BLaER1 treated with 17β-estradiol and CSF1 and Interleukin-3, amounts not matched to agents 10 nM and 100 nM (cell line): Measurements from ENCODE around the gene SLC13A3.

Experiments used
- H3K27ac ChIP-seq, 11 experiments: shearing (Covaris generic); formaldehyde crosslinking; 2 replicates each; pipeline ENCODE4 v1.8.1; 2022
- H3K27me3 ChIP-seq, 11 experiments: shearing (Covaris generic); formaldehyde crosslinking; 2 replicates each; pipeline ENCODE4 v1.8.1; 2022
- H3K36me3 ChIP-seq, 11 experiments: shearing (Covaris generic); formaldehyde crosslinking; 2 replicates each; pipeline ENCODE4 v1.8.1; 2022
- H3K4me1 ChIP-seq, 10 experiments: shearing (Covaris generic); formaldehyde crosslinking; 2 replicates each; pipeline ENCODE4 v1.8.1; 2022
- H3K4me2 ChIP-seq, 11 experiments: shearing (Covaris generic); formaldehyde crosslinking; 2 replicates each; pipeline ENCODE4 v1.8.1; 2022
- H3K4me3 ChIP-seq, 10 experiments: shearing (Covaris generic); formaldehyde crosslinking; 2 replicates each; pipeline ENCODE4 v1.8.1; 2022
- H3K9ac ChIP-seq, 11 experiments: shearing (Covaris generic); formaldehyde crosslinking; 2 replicates each; pipeline ENCODE4 v1.8.1; 2022
- H3K9me3 ChIP-seq, 11 experiments: shearing (Covaris generic); formaldehyde crosslinking; replicated peaks in 1 of 11; 2 replicates each; pipeline ENCODE4 v1.8.1; 2022
- H4K20me1 ChIP-seq, 11 experiments: shearing (Covaris generic); formaldehyde crosslinking; 2 replicates each; pipeline ENCODE4 v1.8.1; 2022
- Cebpa-rat ChIP-seq, 11 experiments: shearing (Covaris generic); IDR thresholded peaks; 2 replicates each; pipeline ENCODE4 v1.8.1; 2022

The SLC13A3 gene

DNA sequence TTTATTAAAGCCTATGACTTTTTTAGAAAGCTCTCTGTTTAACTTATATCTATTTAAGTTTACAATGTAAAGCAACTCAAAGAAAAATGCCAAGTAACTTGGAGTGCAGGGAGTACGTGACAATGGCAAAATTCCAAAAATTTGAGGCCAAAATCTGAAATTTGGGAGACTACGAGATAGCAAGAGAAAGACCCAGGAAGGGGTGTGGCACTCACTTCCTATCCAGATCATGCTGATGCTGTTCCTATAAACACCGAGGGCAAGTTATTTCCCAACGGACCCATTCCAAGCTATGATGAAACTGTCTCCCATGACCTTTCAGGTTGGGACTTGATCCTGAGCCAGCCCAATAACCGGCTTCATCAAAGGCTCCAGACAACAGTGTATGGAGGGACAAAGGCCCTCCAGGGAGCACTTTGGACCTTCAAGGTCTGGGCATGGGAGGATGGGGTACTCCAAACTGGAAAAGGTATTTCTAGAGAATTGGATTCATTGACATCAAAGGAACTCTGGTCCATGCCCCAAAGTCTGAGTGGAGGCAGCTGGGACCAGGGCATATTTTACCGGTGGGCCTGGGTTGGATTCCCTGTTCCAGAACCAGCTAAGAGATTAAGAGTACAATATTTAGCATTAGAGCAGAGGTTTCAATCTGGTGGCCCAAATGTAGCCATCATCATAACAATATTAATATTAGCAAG lies 15.7 kb upstream of the SLC13A3 start:
- no peak for TF ChIP-seq Cebpa-rat (IDR thresholded peaks at IDR 0.05)
- no peaks in the 10 kb centered on the region for H3K27me3 ChIP-seq
- no peak overlapping the region for H3K27ac ChIP-seq
- H3K36me3 ChIP-seq: peaks cover 0 to 15% (median 0%) of the 10 kb centered on the region in 11 experiments; a peak in 5 of 22 replicates
- H3K9me3 ChIP-seq: peaks cover 20 to 32% (median 30%) of the 10 kb centered on the region in 11 experiments
- H3K4me3 ChIP-seq: no peak overlapping the region
- no peak overlapping the region for H3K9ac ChIP-seq
- peak overlapping the region in 2 of 11 experiments; percentile 7 to 8; a peak in 3 of 22 replicates for H3K4me2 ChIP-seq
- no peaks in the 10 kb centered on the region for H4K20me1 ChIP-seq
- peaks cover 0 to 11% (median 0%) of the 10 kb centered on the region in 10 experiments; a peak in 5 of 20 replicates for H3K4me1 ChIP-seq

DNA sequence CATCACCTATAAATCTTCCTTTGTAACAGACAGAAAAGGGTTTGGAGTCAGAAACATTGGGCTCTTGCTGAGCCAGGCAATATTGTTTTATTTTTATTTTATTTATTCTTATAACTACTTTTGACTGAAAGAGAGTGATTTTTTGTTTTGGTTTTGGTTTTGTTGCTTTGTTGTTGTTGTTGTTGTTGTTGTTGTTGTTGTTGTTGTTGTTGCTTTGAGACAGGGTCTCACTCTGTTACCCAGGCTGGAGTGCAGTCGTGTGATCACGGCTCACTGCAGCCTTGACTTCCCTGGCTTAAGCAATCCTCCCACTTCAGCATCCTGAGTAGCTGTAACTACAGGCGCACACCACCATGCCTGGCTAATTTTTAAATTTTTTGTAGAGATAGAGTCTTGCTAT lies 15.0 kb upstream of the SLC13A3 start:
- no peak for TF ChIP-seq Cebpa-rat (IDR thresholded peaks at IDR 0.05)
- peaks cover 0 to 11% (median 0%) of the 10 kb centered on the region in 10 experiments; a peak in 5 of 20 replicates for H3K4me1 ChIP-seq
- H3K9ac ChIP-seq: no peak overlapping the region
- H3K36me3 ChIP-seq: peaks cover 0 to 15% (median 0%) of the 10 kb centered on the region in 11 experiments; a peak in 5 of 22 replicates
- no peaks in the 10 kb centered on the region for H3K27me3 ChIP-seq
- H3K9me3 ChIP-seq: peaks cover 16 to 26% (median 23%) of the 10 kb centered on the region in 11 experiments
- H3K27ac ChIP-seq: no peak overlapping the region
- no peaks in the 10 kb centered on the region for H4K20me1 ChIP-seq
- H3K4me2 ChIP-seq: peak overlapping the region in 2 of 11 experiments; percentile 7 to 8; a peak in 2 of 22 replicates
- H3K4me3 ChIP-seq: no peak overlapping the region

DNA sequence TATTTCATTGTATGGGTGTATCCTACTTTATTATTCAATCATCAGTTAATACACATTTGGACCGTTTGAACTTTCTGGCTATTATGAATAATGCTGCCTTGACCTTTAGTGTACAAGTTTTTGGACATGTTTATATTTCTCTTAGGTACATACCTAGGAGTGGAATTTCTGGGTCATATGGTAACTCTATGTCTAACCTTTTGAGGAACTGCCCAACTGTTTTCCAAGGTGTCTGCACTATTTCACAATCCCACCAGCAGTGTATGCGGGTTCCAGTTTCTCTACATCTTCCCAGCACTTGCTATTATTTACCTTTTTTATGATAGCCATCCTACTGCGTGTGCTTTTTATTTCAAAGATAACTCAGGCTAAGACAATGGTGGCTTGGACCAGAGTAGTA lies 14.3 kb upstream of the SLC13A3 start:
- Histone ChIP-seq H4K20me1 (no peaks in the 10 kb centered on the region), H3K36me3 (peaks cover 0 to 11% (median 0%) of the 10 kb centered on the region in 11 experiments; a peak in 5 of 22 replicates), H3K4me1 (peaks cover 0 to 11% (median 0%) of the 10 kb centered on the region in 10 experiments; a peak in 5 of 20 replicates), H3K9me3 (peaks cover 9 to 19% (median 16%) of the 10 kb centered on the region in 11 experiments), H3K9ac (no peak overlapping the region), H3K27ac (no peak overlapping the region), H3K4me2 (no peak overlapping the region), H3K27me3 (no peaks in the 10 kb centered on the region), H3K4me3 (no peak overlapping the region)
- TF ChIP-seq Cebpa-rat (IDR thresholded peaks at IDR 0.05): no peak

DNA sequence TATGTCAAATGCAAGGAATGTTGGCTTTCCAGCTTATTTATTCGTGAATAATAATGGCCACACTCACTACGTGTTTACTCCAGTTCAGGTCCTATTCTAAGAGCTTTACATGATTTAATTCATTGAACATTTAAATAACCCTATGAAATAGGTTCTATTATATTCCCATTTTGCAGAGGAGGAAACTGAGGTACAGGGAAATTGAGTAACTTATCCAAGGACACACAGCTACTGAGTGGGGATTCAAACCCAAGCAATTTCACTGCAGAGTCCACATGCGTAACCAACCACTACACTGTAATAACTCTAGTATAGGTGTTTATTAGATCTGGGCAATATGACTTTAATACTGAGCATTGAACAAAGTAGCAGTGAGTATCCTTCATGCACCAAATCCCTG lies 12.3 kb upstream of the SLC13A3 start:
- Histone ChIP-seq H3K4me2 (no peak overlapping the region), H3K36me3 (no peaks in the 10 kb centered on the region), H3K27ac (no peak overlapping the region), H3K9me3 (no peaks in the 10 kb centered on the region), H3K4me3 (no peak overlapping the region), H3K9ac (no peak overlapping the region), H3K27me3 (no peaks in the 10 kb centered on the region), H4K20me1 (no peaks in the 10 kb centered on the region), H3K4me1 (peaks cover 0 to 11% (median 0%) of the 10 kb centered on the region in 10 experiments; a peak in 5 of 20 replicates)
- TF ChIP-seq Cebpa-rat (IDR thresholded peaks at IDR 0.05): no peak

DNA sequence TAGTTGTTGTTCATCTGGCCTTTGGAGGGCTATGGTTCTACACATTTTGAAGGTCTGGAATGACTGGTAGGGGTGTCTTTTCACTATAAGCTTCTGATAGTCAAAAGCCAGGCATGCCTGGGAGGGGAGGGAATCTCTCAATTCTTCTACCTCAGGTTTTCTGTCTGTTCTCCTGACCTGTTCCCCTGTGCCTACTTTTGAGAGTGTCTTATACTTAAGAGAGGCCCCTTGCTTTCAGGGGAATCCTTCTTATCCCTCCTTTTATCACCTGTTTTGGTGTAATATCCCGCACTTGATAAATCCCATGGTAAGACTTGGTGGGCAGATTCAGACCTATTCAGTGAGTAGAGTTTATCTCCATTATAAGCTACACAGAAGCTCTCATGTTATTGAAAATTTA lies 10.4 kb upstream of the SLC13A3 start:
- TF ChIP-seq Cebpa-rat (IDR thresholded peaks at IDR 0.05): no peak
- H3K9me3 ChIP-seq: 0 out of 22 replicates have a peak, but pooled peaks cover 0 to 8% (median 0%) of the 10 kb centered on the region in 11 experiments
- H3K36me3 ChIP-seq: no peaks in the 10 kb centered on the region
- no peaks in the 10 kb centered on the region for H4K20me1 ChIP-seq
- H3K27me3 ChIP-seq: no peaks in the 10 kb centered on the region
- H3K4me2 ChIP-seq: no peak overlapping the region
- no peak overlapping the region for H3K4me3 ChIP-seq
- peaks cover 0 to 5% (median 0%) of the 10 kb centered on the region in 10 experiments; a peak in 5 of 20 replicates for H3K4me1 ChIP-seq
- no peak overlapping the region for H3K9ac ChIP-seq
- no peak overlapping the region for H3K27ac ChIP-seq

DNA sequence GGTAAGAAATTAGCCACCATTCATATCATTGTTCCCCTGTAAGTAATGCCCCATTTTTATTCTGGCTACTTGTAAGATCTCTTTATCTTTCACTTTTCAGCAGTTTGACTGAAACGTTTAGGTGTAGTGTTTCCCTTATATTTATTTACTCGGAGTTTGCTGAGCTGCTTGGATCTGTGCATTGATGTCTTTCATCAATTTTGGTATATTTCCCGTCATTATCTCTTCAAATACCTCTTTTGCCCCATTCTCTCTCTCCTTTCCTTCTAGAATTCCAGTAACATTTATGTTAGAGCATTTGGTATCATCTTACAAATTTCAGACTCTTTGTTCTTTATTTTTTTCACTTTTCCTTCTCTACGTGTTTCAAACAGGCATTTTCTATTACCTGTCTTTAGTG lies 9.2 kb upstream of the SLC13A3 start:
- Histone ChIP-seq H3K4me2 (no peak overlapping the region), H3K27ac (no peak overlapping the region), H3K4me3 (no peak overlapping the region), H3K27me3 (no peaks in the 10 kb centered on the region), H4K20me1 (no peaks in the 10 kb centered on the region), H3K9me3 (0 out of 22 replicates have a peak, but pooled peaks cover 0 to 8% (median 0%) of the 10 kb centered on the region in 11 experiments), H3K36me3 (no peaks in the 10 kb centered on the region), H3K4me1 (no peaks in the 10 kb centered on the region), H3K9ac (no peak overlapping the region)
- no peak for TF ChIP-seq Cebpa-rat (IDR thresholded peaks at IDR 0.05)

DNA sequence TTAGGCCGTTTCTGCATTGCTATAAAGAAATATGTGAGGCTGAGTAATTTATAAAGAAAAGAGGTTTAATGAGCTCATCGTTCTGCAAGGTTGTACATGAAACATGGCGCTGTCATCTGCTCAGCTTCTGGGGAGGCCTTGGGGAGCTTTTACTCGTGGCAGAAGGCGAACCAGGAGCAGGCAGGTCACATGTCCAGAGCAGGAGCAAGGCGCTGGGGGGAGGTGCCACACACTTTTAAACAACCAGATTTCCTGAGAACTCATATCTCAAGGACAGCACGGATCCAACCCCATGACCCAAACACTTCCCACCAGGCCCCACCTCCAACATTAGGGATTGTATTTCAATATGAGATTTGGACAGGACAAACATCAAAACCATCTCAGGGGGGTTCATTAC lies 6.4 kb upstream of the SLC13A3 start:
- TF ChIP-seq Cebpa-rat (IDR thresholded peaks at IDR 0.05): no peak
- no peaks in the 10 kb centered on the region for H3K27me3 ChIP-seq
- no peaks in the 10 kb centered on the region for H4K20me1 ChIP-seq
- H3K4me3 ChIP-seq: no peak overlapping the region
- no peak overlapping the region for H3K4me2 ChIP-seq
- H3K27ac ChIP-seq: no peak overlapping the region
- no peaks in the 10 kb centered on the region for H3K4me1 ChIP-seq
- no peaks in the 10 kb centered on the region for H3K36me3 ChIP-seq
- H3K9me3 ChIP-seq: 0 out of 22 replicates have a peak, but pooled peaks cover 0 to 8% (median 0%) of the 10 kb centered on the region in 11 experiments
- no peak overlapping the region for H3K9ac ChIP-seq

DNA sequence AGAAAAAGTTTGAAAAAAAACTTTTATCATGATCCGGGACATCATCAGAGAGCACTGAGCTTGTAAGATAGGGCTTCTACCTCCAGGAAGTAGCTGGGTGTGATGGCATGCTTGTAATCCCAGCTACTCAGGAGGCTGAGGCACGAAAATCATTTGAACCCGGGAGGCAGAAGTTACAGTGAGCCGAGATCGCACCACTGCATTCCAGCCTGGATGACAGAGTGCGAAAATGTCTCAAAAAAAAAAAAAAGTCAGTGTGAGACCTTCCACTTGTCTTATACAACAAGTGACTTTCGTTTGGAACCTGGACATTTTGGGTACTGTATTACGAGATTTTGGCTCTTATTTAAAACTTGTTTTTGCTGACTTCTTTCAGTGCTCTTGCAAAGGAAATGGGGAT lies 5.9 kb upstream of the SLC13A3 start:
- H3K27ac ChIP-seq: no peak overlapping the region
- 0 out of 22 replicates have a peak, but pooled peaks cover 0 to 8% (median 0%) of the 10 kb centered on the region in 11 experiments for H3K9me3 ChIP-seq
- H3K27me3 ChIP-seq: no peaks in the 10 kb centered on the region
- no peak overlapping the region for H3K9ac ChIP-seq
- TF ChIP-seq Cebpa-rat (IDR thresholded peaks at IDR 0.05): no peak
- no peaks in the 10 kb centered on the region for H4K20me1 ChIP-seq
- no peak overlapping the region for H3K4me3 ChIP-seq
- no peaks in the 10 kb centered on the region for H3K4me1 ChIP-seq
- H3K4me2 ChIP-seq: no peak overlapping the region
- H3K36me3 ChIP-seq: no peaks in the 10 kb centered on the region

DNA sequence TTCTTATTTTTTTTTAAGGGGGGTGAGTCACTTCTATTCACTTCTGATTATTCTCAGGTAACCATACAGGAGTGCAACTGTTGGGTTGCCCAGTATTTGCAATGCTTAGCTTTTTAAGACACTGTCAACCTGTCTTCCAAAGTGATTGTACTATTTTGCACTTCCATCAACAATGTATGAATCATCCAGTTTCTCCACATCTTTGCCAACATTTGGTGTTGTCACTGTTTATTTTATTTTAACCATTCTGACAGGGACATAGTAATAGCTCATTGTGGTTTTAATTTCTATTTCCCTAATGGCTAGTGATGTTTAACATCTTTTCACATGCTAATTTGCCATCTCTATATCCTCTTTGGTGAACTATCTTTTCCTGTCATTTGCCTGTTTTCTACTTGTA lies 1.4 kb upstream of the SLC13A3 start:
- Histone ChIP-seq H3K4me2 (no peak overlapping the region), H3K4me1 (peaks cover 0 to 6% (median 0%) of the 10 kb centered on the region in 10 experiments; a peak in 2 of 20 replicates), H4K20me1 (no peaks in the 10 kb centered on the region), H3K27me3 (no peaks in the 10 kb centered on the region), H3K9ac (no peak overlapping the region), H3K27ac (no peak overlapping the region), H3K4me3 (no peak overlapping the region), H3K36me3 (no peaks in the 10 kb centered on the region), H3K9me3 (peaks cover 0 to 10% (median 0%) of the 10 kb centered on the region in 11 experiments; a peak in 1 of 22 replicates)
- TF ChIP-seq Cebpa-rat (IDR thresholded peaks at IDR 0.05): no peak
